Measurements from ENCODE around the gene CEP104. TPM values are rescaled to one million over a fixed set of nuclear protein-coding genes. Genes with fewer than 3 reads are reported as not detected.

The CEP104 gene
- total RNA-seq, 3 donors from 2014 or later = 45.4 to 52.1 (median 49.1) TPM

DNA sequence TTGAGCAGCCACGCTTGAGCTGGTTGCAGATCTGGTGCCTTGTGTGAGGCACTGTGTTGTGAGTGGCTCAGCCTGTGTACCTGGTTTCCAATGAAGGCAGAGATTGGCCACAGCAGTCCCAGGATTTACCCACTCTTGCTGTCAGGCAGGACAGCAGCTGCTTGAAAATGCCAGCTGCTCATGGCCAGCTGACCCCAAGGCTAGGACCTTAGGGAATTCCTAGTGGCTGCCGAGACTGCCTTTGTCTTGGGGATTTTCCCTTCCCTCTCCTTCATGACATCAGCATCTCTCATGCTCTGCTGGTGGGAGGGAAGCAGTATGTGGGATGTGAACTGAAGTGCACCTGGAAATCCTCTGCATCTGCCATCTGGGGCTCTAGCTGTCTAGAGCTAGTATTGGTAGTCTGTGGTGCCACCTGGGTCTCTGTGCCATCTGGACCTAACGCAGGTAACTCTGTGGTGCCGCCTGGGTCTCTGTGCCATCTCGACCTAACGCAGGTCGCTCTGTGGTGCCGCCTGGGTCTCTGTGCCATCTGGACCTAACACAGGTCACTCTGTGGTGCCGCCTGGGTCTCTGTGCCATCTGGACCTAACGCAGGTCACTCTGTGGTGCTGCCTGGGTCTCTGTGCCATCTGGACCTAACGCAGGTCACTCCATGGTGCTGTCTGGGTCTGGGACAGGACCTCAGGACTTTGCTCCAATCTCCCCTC, 56.9 kb downstream of the CEP104 start:
- Mint-ChIP-seq H3K36me3 (ENCODE audit: insufficient read depth) (no peaks in the 10 kb centered on the region), H3K9me3 (no peaks in the 10 kb centered on the region), H3K27me3 (ENCODE audit: low read depth) (peaks cover 36% of the 10 kb centered on the region), H3K4me3 (no peak overlapping the region), H3K4me1 (ENCODE audit: low read depth) (peaks cover 23% of the 10 kb centered on the region)
- DNase-seq (no peak), ATAC-seq (no peak)

DNA sequence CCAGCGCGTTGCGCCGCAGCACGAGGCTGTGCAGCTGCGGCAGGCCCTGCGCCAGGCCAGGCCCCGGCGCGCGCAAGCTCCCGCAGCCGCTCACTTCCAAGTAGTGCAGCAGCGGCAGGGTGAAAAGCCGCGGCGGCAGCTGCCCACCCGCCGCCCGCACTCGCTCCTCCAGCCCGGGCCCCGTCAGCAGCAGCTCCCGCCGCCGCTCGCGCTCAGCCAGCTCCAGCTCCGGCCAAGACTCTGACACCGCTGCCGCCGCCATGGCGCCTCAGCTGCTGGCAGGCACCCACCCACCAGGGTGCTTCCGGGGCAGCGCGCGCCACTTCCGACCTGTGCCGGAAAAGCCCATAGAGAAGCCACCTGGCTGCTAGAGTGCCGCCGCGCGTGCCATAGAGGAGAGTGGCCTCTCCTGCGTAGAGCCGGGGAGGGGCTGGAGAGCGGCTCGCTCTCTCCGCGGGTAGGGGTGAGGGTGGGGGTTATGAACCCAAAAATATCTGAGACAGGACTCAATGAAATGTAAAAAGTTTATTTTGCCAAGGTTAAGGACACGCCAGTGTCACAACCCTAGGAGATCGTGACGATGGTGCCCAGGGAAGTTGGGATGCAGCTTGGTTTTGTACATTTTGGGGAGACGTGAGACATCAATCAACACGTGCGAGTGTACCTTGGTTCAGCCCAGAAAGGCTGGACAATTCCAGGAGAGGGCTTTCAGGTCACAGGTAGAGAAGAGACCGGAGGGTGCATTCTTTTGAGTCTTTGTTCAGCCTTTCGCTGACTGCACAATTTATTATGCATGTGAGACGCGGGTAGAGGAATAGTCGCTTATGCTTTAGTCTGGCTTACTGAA, 60.6 kb downstream of the CEP104 start, which contains the start of gene LRRC47:
LRRC47 (minus strand) TSS at position 284 of the 847 bp plus-strand sequence; CDS start at position 262, 22 bp downstream.
- DNase-seq (peak; percentile 92), ATAC-seq (peak; percentile 99 to 100)
- Mint-ChIP-seq H3K36me3 (ENCODE audit: insufficient read depth) (peaks cover 4% of the 10 kb centered on the region), H3K27me3 (ENCODE audit: low read depth) (peaks cover 12% of the 10 kb centered on the region), H3K4me1 (ENCODE audit: low read depth) (peaks cover 50% of the 10 kb centered on the region), H3K9me3 (no peaks in the 10 kb centered on the region), H3K4me3 (peak within 1 kb of the TSS; percentile 85)

GRCh38 chr1:3795453-3796214, 61.4 kb downstream of the CEP104 start:
- peaks cover 46% of the 10 kb centered on the region for H3K4me1 Mint-ChIP-seq (ENCODE audit: low read depth)
- H3K27me3 Mint-ChIP-seq (ENCODE audit: low read depth) = peaks cover 4% of the 10 kb centered on the region
- no peaks in the 10 kb centered on the region for H3K9me3 Mint-ChIP-seq
- H3K4me3 Mint-ChIP-seq = peak overlapping the region; percentile 85
- peaks cover 4% of the 10 kb centered on the region for H3K36me3 Mint-ChIP-seq (ENCODE audit: insufficient read depth)
- no peak for DNase-seq
- peak; percentile 23 to 24 for ATAC-seq

GRCh38 chr1:3790952-3791351, 66.1 kb downstream of the CEP104 start:
- H3K4me3 Mint-ChIP-seq = no peak overlapping the region
- no peaks in the 10 kb centered on the region for H3K27me3 Mint-ChIP-seq (ENCODE audit: low read depth)
- H3K9me3 Mint-ChIP-seq = no peaks in the 10 kb centered on the region
- peaks cover 13% of the 10 kb centered on the region for H3K36me3 Mint-ChIP-seq (ENCODE audit: insufficient read depth)
- DNase-seq (no peak), ATAC-seq (no peak)
- peaks cover 56% of the 10 kb centered on the region for H3K4me1 Mint-ChIP-seq (ENCODE audit: low read depth)

- Mint-ChIP-seq H3K4me1 (ENCODE audit: low read depth) (peaks cover 55% of the 10 kb centered on the region), H3K27me3 (ENCODE audit: low read depth) (no peaks in the 10 kb centered on the region), H3K9me3 (no peaks in the 10 kb centered on the region), H3K36me3 (ENCODE audit: insufficient read depth) (peaks cover 15% of the 10 kb centered on the region), H3K4me3 (no peak overlapping the region)
- DNase-seq (no peak), ATAC-seq (no peak)
Measured at GRCh38 chr1:3790500-3790923, 66.5 kb downstream of the CEP104 start.

DNA sequence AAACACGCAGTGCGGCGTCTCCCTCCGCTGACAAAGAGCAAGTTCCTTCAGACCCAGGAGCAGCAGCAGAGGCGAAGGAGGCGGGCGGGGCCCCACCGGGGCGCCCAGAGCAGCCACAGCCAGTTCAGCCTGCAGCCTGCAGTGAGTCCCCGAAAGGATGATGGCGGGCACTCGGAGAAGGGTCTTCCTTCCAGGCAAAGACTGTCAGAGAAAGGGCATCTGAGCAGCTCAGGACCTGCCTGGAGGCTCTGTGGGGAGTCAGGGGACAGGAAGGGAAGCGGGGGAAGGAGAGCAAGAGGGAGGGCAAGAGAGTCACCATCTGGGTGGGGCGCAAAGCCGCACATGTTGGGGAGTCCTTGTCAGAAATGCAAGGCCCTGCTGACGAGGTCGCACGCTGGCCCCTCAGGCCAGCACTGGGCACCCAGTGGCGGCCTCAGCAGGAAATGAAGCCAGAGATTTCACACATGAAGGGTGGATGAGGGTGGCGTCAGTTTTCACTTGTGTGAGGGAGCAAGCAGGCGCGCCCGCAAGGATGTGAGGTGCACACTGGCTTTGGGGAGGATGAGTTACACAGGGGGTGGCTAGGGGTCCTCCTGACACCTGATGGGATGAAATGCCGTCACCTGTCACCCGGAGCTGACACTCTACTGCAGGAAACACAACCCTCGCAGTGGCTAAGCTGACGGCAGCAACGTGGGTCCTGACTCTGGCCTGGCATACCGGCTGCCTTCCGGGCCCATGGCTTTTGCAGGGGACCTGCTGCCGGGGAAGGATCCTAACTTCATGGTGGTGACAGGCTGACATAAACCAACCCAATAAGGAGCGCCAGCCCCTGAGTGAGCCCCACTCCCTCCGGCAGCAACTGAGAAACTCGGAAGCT, 67.3 kb downstream of the CEP104 start:
- H3K4me3 Mint-ChIP-seq = no peak overlapping the region
- peaks cover 48% of the 10 kb centered on the region for H3K4me1 Mint-ChIP-seq (ENCODE audit: low read depth)

DNA sequence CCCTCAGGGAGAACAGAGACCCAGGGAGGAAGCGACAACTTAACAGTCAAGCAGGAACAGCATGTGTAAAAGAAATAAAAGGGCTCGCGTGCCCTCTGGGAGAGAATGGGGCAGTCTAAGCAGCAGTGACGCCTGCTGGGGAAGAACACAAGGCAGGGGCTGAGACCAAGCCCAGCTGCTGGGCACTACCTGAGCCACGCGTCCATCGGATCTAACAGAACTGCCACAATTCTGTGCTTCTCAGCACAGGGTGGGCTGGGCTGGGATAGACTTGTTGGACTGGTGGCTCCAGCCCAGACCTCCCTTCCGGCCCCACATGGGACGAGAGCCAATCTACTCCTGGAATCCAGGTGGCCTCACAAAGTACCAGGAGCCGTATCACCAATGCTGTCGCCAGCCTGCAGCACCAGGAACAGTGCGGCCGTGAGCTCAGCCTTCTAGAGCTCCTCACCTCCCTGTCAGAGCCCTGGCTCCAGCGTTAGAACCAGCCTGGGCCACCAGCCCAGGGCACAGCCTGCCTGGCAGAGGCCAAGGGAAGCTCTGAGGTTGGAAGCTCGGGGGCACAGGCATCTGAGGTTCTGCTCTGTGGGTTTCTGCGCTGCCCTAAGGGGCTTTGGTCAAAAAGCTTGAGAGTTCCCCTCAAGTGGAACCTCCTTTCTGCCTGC, 68.1 kb downstream of the CEP104 start:
- H3K27me3 Mint-ChIP-seq (ENCODE audit: low read depth) = no peaks in the 10 kb centered on the region
- peaks cover 27% of the 10 kb centered on the region for H3K36me3 Mint-ChIP-seq (ENCODE audit: insufficient read depth)
- ATAC-seq = no peak
- DNase-seq = no peak
- H3K4me1 Mint-ChIP-seq (ENCODE audit: low read depth) = peaks cover 41% of the 10 kb centered on the region
- H3K4me3 Mint-ChIP-seq = no peak overlapping the region
- no peaks in the 10 kb centered on the region for H3K9me3 Mint-ChIP-seq

More for the DNA sequence above, 67.3 kb downstream of the CEP104 start:
- H3K36me3 Mint-ChIP-seq (ENCODE audit: insufficient read depth) = peaks cover 21% of the 10 kb centered on the region
- no peaks in the 10 kb centered on the region for H3K27me3 Mint-ChIP-seq (ENCODE audit: low read depth)
- no peaks in the 10 kb centered on the region for H3K9me3 Mint-ChIP-seq
- ATAC-seq (no peak), DNase-seq (no peak)

DNA sequence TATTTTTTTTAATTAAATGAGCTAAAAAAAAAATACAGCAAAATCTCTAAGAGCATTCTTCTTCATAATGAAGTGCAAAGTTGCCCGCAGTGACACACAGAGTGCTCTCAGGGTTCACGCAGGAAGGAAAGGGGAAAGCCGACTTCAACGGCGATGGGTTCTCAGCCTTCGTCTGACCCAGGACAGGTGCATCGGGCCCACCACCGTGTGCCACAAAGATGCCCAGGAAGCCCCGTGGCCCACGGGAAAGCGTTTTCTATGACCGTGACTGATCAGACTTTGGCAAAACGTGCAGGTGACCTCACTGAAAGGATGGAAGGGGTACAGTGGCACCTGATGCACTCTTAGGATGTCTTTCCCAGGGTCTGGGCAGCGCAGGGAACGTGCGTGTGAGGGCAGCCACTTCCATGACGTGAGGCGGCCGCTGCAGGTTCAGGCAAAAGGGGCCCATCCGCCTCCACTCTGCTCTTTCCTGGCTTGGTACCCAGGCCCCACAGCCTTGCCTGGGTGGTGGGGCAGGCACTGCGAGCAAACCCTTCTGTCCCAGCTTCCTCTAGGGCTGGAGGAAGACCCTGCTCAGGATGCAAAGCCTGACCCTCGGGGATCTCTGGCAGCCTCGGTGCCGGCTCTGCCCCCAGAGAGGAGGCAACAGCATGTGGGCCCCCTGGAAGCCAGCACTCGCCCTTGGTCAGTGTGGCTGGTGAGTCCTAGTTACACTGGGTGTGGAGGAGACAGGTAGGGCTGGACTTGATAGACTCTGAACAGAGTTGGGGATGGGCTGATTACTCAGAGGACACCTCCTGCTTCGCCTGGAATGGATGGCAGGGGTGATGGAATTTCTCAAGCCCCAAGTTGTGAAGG, 69.0 kb downstream of the CEP104 start:
- peaks cover 34% of the 10 kb centered on the region for H3K4me1 Mint-ChIP-seq (ENCODE audit: low read depth)
- no peak for ATAC-seq
- H3K27me3 Mint-ChIP-seq (ENCODE audit: low read depth) = no peaks in the 10 kb centered on the region
- H3K36me3 Mint-ChIP-seq (ENCODE audit: insufficient read depth) = peaks cover 31% of the 10 kb centered on the region
- no peak overlapping the region for H3K4me3 Mint-ChIP-seq
- no peaks in the 10 kb centered on the region for H3K9me3 Mint-ChIP-seq
- DNase-seq = no peak

DNA sequence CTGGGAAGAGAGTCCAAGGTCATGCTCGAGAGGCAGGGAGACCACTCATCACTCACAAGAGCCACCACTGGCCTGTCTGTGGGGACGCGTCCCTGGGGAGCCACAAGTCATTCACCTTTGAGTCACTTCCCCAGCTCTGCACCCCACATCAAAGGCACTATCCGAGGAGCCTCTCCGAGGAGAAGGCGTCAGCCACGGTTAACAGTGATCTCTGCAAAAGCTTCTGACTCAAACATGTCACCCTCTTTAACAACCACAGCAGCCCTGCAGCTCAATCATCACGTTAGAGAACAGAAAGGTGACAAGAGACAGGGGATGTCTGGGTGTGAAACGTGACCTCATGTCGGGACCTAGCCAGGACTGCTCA, 69.7 kb downstream of the CEP104 start:
- DNase-seq (no peak), ATAC-seq (peak; percentile 58 to 89)
- Mint-ChIP-seq H3K36me3 (ENCODE audit: insufficient read depth) (peaks cover 31% of the 10 kb centered on the region), H3K4me1 (ENCODE audit: low read depth) (peaks cover 29% of the 10 kb centered on the region), H3K4me3 (no peak overlapping the region), H3K27me3 (ENCODE audit: low read depth) (no peaks in the 10 kb centered on the region), H3K9me3 (no peaks in the 10 kb centered on the region)

DNA sequence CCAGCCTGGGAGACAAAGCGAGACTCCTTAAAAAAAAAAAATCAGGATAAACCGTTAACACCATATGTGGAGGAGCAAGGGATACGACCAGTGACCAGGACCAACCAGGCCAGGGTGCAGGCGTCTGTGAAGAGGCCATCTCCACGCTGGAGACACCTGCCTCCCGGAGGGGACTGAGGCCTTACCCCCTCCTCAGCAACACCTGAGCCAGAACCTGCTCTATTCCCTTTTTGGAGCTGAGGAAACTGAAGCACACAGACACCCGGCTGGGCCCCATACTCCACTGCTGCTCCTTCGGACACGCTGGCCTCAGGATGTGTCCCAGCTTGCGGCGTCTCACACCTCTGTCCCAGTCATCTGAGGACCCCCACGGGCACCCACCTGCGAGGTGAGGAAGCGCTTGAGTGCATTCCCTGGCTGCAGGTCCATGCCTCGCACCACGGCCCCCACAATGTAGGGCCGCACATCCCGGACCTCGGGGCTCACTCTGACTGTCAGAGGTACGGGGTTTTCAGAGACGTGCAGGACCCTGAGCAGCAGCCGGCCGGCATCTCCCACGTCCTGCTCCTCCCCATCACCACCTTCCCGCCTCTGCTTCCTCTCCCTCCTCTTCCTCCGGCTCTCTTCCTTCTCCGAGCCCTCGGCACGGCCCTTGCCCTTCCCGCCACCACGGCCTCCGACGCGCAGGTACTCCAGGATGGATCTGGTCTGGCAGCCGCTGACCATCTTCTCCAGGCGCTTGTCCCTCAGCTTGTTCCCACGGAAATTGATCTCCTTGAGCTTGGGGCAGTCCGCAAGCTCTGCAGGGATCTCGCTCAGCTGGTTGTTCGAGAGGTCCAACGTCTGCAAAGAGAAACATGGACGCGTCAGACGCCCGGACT, 70.3 kb downstream of the CEP104 start:
- DNase-seq (no peak), ATAC-seq (no peak)
- H3K4me1 Mint-ChIP-seq (ENCODE audit: low read depth) = peaks cover 24% of the 10 kb centered on the region
- no peaks in the 10 kb centered on the region for H3K27me3 Mint-ChIP-seq (ENCODE audit: low read depth)
- H3K9me3 Mint-ChIP-seq = no peaks in the 10 kb centered on the region
- peaks cover 27% of the 10 kb centered on the region for H3K36me3 Mint-ChIP-seq (ENCODE audit: insufficient read depth)
- H3K4me3 Mint-ChIP-seq = no peak overlapping the region

GRCh38 chr1:3785456-3786157, 71.4 kb downstream of the CEP104 start:
- Mint-ChIP-seq H3K36me3 (ENCODE audit: insufficient read depth) (peaks cover 27% of the 10 kb centered on the region), H3K27me3 (ENCODE audit: low read depth) (no peaks in the 10 kb centered on the region), H3K9me3 (no peaks in the 10 kb centered on the region), H3K4me3 (no peak overlapping the region), H3K4me1 (ENCODE audit: low read depth) (peaks cover 21% of the 10 kb centered on the region)
- DNase-seq (no peak), ATAC-seq (no peak)
